ENCODE results near the gene GAS1. TPM values are rescaled to one million over a fixed set of nuclear protein-coding genes. Genes with fewer than 3 reads are reported as not detected.

Gene GAS1
- total and polyA plus RNA-seq, 2 of the 8 experiments (the other 6 are each of a cell fraction or from before 2014, with no cell fraction given), result 2.8 to 5.7 TPM

DNA sequence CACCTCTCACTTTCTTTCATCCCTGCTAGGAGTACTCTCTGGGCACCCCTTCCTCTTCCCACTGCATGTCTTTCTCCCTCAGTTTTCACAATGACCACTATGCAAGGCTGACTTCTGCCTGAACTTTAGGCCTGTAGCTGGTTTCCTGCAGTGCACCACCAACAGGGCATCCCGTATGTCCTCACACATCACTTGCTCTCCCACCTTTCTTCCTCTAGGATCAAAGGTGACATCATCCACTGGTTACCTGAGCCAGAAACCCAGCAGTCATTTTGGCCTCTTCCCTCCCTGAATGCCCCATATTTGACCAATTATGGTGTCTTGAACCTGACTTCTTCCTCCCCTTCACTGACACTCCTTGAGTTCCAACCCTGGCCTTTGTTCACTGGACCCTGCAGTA lies 8.5 kb downstream of the GAS1 start:
- FAIRE-seq (no peak), DNase-seq (ENCODE audit: low read depth in 1 of 2, low spot score in 2 of 2) (no peak)
- no peak overlapping the region for H2AFZ ChIP-seq (ENCODE audit: low read length)
- H4K20me1 ChIP-seq (replicated peaks in 1 of 2; ENCODE audit: control insufficient read depth in 1 of 2, insufficient read depth in 2 of 2, low read length in 2 of 2), result no peaks in the 10 kb centered on the region
- no peak overlapping the region for H2BK20ac ChIP-seq (ENCODE audit: low read length)
- H4K8ac ChIP-seq (ENCODE audit: extremely low read depth, insufficient read depth, low read length), result no peak overlapping the region
- no peak for TF ChIP-seq BRCA1 (IDR thresholded peaks at IDR 0.05; ENCODE audit: low read depth, low read length)
- TF ChIP-seq, protein P1, sequence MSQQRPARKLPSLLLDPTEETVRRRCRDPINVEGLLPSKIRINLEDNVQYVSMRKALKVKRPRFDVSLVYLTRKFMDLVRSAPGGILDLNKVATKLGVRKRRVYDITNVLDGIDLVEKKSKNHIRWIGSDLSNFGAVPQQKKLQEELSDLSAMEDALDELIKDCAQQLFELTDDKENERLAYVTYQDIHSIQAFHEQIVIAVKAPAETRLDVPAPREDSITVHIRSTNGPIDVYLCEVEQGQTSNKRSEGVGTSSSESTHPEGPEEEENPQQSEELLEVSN (IDR thresholded peaks at IDR 0.05), result peak; percentile 65
- peak overlapping the region; percentile 45; the same call in 1 of the 2 replicates for H2BK5ac ChIP-seq (ENCODE audit: low read depth, low read length)
- POLR2A ChIA-PET (ENCODE audit: partially characterized antibody), result no interaction called here
- no peak overlapping the region for H4K5ac ChIP-seq (ENCODE audit: insufficient read length, low read depth, low read length)
- H3K23ac ChIP-seq (ENCODE audit: insufficient read length), result no peak overlapping the region
- no peak overlapping the region for H3K4ac ChIP-seq (replicated peaks; ENCODE audit: insufficient read length, low read depth, low read length)
- peaks cover 0 to 4% of the 10 kb centered on the region in 2 experiments; a peak in 1 of 4 replicates for H3K9me3 ChIP-seq (ENCODE audit: insufficient read depth in 2 of 2, low read depth in 1 of 2, low read length in 1 of 2)
- H3K27ac ChIP-seq (ENCODE audit: low read depth, low read length), result no peak overlapping the region
- H4K91ac ChIP-seq (replicated peaks; ENCODE audit: insufficient read length, low read length), result no peak overlapping the region
- H3K36me3 ChIP-seq (ENCODE audit: control insufficient read depth in 2 of 4, insufficient read depth in 4 of 4, low read length in 3 of 4), result no peaks in the 10 kb centered on the region
- H3K9ac ChIP-seq (replicated peaks in 1 of 4; ENCODE audit: extremely low read depth in 1 of 4, low read depth in 3 of 4, low read length in 3 of 4), result no peak overlapping the region
- 90% methylated on average over 1 of the region's 1 CpG; no CpG with 5 or more reads in 1 of the 2 experiments for WGBS, 2 experiments (ENCODE audit: extremely low coverage in 1 of 2, insufficient coverage in 1 of 2, insufficient read length in 1 of 2, insufficient replicate concordance in 2 of 2, low coverage in 1 of 2, low lambda C conversion rate in 2 of 2, missing lambda C conversion rate in 1 of 2)
- no peak overlapping the region; the same call in 1 of the 2 replicates for H2BK15ac ChIP-seq (ENCODE audit: low read length)
- H2AK5ac ChIP-seq (ENCODE audit: low read depth, low read length), result peak overlapping the region; percentile 31; the same call in 1 of the 2 replicates
- no peak overlapping the region for H3K56ac ChIP-seq (replicated peaks; ENCODE audit: insufficient read length, low read depth, low read length)
- no peaks in the 10 kb centered on the region for H3K23me2 ChIP-seq (ENCODE audit: low read depth, low read length)
- no peak overlapping the region for H3K4me2 ChIP-seq (ENCODE audit: insufficient read depth in 1 of 2, low read depth in 2 of 2, low read length in 2 of 2)
- peaks cover 2 to 22% (median 18%) of the 10 kb centered on the region in 4 experiments; a peak in 6 of 7 replicates for H3K4me1 ChIP-seq (replicated peaks in 1 of 4; ENCODE audit: control insufficient read depth in 3 of 4, insufficient read depth in 4 of 4, low read length in 3 of 4)
- H2BK12ac ChIP-seq (ENCODE audit: low read depth, low read length), result peak overlapping the region; percentile 55; the same call in 1 of the 2 replicates
- no peak overlapping the region for H3K4me3 ChIP-seq (ENCODE audit: extremely low read depth in 1 of 4, insufficient read depth in 2 of 4, low read depth in 3 of 4, low read length in 4 of 4)
- no peak overlapping the region for H3K14ac ChIP-seq (ENCODE audit: insufficient read length)
- no peaks in the 10 kb centered on the region for H3K79me1 ChIP-seq (ENCODE audit: low read depth, low read length)
- CTCF ChIA-PET (ENCODE audit: partially characterized antibody), result interaction anchor here (2.3 kb wide), 1 partner anchor 10 kb away, joined by 7 read pairs; no protein-coding TSS in a partner anchor
- no peak overlapping the region for H3K18ac ChIP-seq (ENCODE audit: extremely low read depth, low read length)
- no peak overlapping the region for H2BK120ac ChIP-seq (replicated peaks; ENCODE audit: low read depth, low read length)
- H3K27me3 ChIP-seq (replicated peaks in 1 of 4; ENCODE audit: control insufficient read depth in 3 of 4, extremely low read depth in 1 of 4, insufficient read depth in 3 of 4, low read length in 3 of 4), result peaks cover 2 to 14% (median 10%) of the 10 kb centered on the region in 4 experiments; a peak in 5 of 7 replicates
- H3K79me2 ChIP-seq (ENCODE audit: control insufficient read depth in 1 of 2, insufficient read depth in 2 of 2, low read length in 2 of 2), result no peaks in the 10 kb centered on the region
